GM23338 (cell line): ENCODE measurements around the gene ALOX12. TPM values are rescaled to one million over a fixed set of nuclear protein-coding genes. Genes with fewer than 3 reads are reported as not detected.
"Not testable (repeated sequence)": the region's sequence is repeated elsewhere in the genome, so short reads cannot be mapped to it uniquely, and the experiment has no call there.

ENCODE experiments used
- ATAC-seq: fragments of 200-7000 bp; cut with Tn5 transposase; 3 replicates; pipeline ENCODE4 v1.9.1; 2020
- DNase-seq: peaks from one replicate; pipeline ENCODE4 v3.0.0-alpha.2; 2015; ENCODE audit warnings: low spot score
- H2AFZ ChIP-seq: fragments of 200-600 bp; sonication (generic); 2 replicates; pipeline ENCODE4 v1.8.0; 2016; ENCODE audit warnings: antibody characterized with exemption, mild to moderate bottlenecking, moderate library complexity
- H3F3A ChIP-seq: fragments of 200-600 bp; sonication (generic); replicated peaks from 2 replicates; pipeline ENCODE4 v1.8.0; 2017; ENCODE audit warnings: antibody characterized with exemption, mixed run types, low read depth
- H3K27ac ChIP-seq: fragments of 200-600 bp; sonication (generic); 2 replicates; pipeline ENCODE4 v1.6.1; 2016; ENCODE audit warnings: low read depth
- H3K27me3 ChIP-seq: fragments of 200-600 bp; sonication (generic); 2 replicates; pipeline ENCODE4 v1.8.0; 2016; ENCODE audit warnings: mild to moderate bottlenecking, mixed run types, moderate library complexity; ENCODE audit not compliant: insufficient read depth
- H3K36me3 ChIP-seq: fragments of 200-600 bp; sonication (generic); 2 replicates; pipeline ENCODE4 v1.8.0; 2016; ENCODE audit warnings: mild to moderate bottlenecking; ENCODE audit not compliant: insufficient read depth
- H3K4me1 ChIP-seq: fragments of 200-600 bp; sonication (generic); 2 replicates; pipeline ENCODE4 v1.8.0; 2016; ENCODE audit warnings: mild to moderate bottlenecking, moderate library complexity; ENCODE audit not compliant: insufficient read depth
- H3K4me2 ChIP-seq: fragments of 200-600 bp; sonication (generic); 2 replicates; pipeline ENCODE4 v1.7.1; 2017; ENCODE audit warnings: mixed run types
- H3K4me3 ChIP-seq: fragments of 200-600 bp; sonication (generic); 2 replicates; pipeline ENCODE4 v1.6.1; 2016; ENCODE audit warnings: mixed run types
- H3K79me2 ChIP-seq: fragments of 200-600 bp; sonication (generic); replicated peaks from 2 replicates; pipeline ENCODE4 v1.8.0; 2017; ENCODE audit warnings: mild to moderate bottlenecking; ENCODE audit not compliant: insufficient read depth
- H3K9me2 ChIP-seq: fragments of 200-600 bp; sonication (generic); 2 replicates; pipeline ENCODE4 v1.8.0; 2017; ENCODE audit not compliant: insufficient read depth
- H4K20me1 ChIP-seq: fragments of 200-600 bp; sonication (generic); replicated peaks from 2 replicates; pipeline ENCODE4 v1.8.0; 2017; ENCODE audit warnings: mild to moderate bottlenecking; ENCODE audit not compliant: insufficient read depth
- H3K27ac Mint-ChIP-seq: 2 replicates; pipeline ENCODE4 v1.8.0; 2020; ENCODE audit warnings: inconsistent platforms, mild to moderate bottlenecking, moderate library complexity, mixed read lengths
- H3K27me3 Mint-ChIP-seq: 3 replicates; pipeline ENCODE4 v1.8.0; 2022; ENCODE audit warnings: low read depth, mild to moderate bottlenecking, moderate library complexity, mixed read lengths, inconsistent platforms; ENCODE audit not compliant: insufficient read depth, poor library complexity
- H3K36me3 Mint-ChIP-seq: 3 replicates; pipeline ENCODE4 v1.8.0; 2021; ENCODE audit warnings: low read depth, mild to moderate bottlenecking, inconsistent platforms, moderate library complexity, mixed read lengths
- H3K4me1 Mint-ChIP-seq: 3 replicates; pipeline ENCODE4 v1.8.0; 2020; ENCODE audit warnings: mild to moderate bottlenecking, inconsistent platforms, mixed read lengths
- H3K4me3 Mint-ChIP-seq: 3 replicates; pipeline ENCODE4 v1.8.0; 2021; ENCODE audit warnings: moderate library complexity, mild to moderate bottlenecking, inconsistent platforms, mixed read lengths
- H3K9me3 Mint-ChIP-seq: 3 replicates; pipeline ENCODE4 v1.8.0; 2020; ENCODE audit warnings: moderate library complexity, mild to moderate bottlenecking, inconsistent platforms, mixed read lengths
- CTCF ChIP-seq, 2 experiments: fragments of 200-600 bp in 1 of 2; sonication (generic) in 1 of 2; conservative IDR thresholded peaks; 2 replicates each; pipeline versions ENCODE4 v1.5.1 to v1.6.1; 2016 to 2017; ENCODE audit warnings: antibody characterized with exemption in 2 of 2, low read depth in 2 of 2, mild to moderate bottlenecking in 2 of 2, moderate library complexity in 1 of 2
- ETS1 ChIP-seq: IDR thresholded peaks from 2 replicates; pipeline ENCODE4 v1.6.1; 2016; ENCODE audit warnings: antibody characterized with exemption
- EZH2 ChIP-seq: fragments of 200-600 bp; sonication (generic); IDR thresholded peaks from one replicate; pipeline ENCODE4 v1.8.0; 2017; ENCODE audit warnings: antibody characterized with exemption, mild to moderate bottlenecking, low read depth; ENCODE audit not compliant: unreplicated experiment
- EZH2phosphoT487 ChIP-seq: fragments of 200-600 bp; sonication (generic); IDR thresholded peaks from one replicate; pipeline ENCODE4 v1.8.1; 2018; ENCODE audit warnings: antibody characterized with exemption; ENCODE audit not compliant: unreplicated experiment
- JUNB ChIP-seq: IDR thresholded peaks from one replicate; pipeline ENCODE4 v1.6.1; 2016; ENCODE audit warnings: antibody characterized with exemption; ENCODE audit not compliant: unreplicated experiment
- NANOG ChIP-seq: IDR thresholded peaks from 2 replicates; pipeline ENCODE4 v1.6.1; 2016; ENCODE audit warnings: antibody characterized with exemption, borderline replicate concordance
- REST ChIP-seq: IDR thresholded peaks from one replicate; pipeline ENCODE4 v1.6.1; 2018; ENCODE audit warnings: antibody characterized with exemption; ENCODE audit not compliant: unreplicated experiment
- STAT1 ChIP-seq: IDR thresholded peaks from one replicate; pipeline ENCODE4 v1.6.1; 2016; ENCODE audit warnings: antibody characterized with exemption; ENCODE audit not compliant: unreplicated experiment
- ZNF114 ChIP-seq: fragments of 250-450 bp; sonication (Bioruptor Pico); IDR thresholded peaks from 2 replicates; pipeline ENCODE4 v1.5.0; 2020; ENCODE audit warnings: mild to moderate bottlenecking, moderate library complexity
- ZNF331 ChIP-seq: fragments of 250-450 bp; sonication (Bioruptor Pico); IDR thresholded peaks from 2 replicates; pipeline ENCODE4 v1.5.0; 2020; ENCODE audit warnings: low read depth, mild to moderate bottlenecking, moderate library complexity
- polyA plus RNA-seq: library from polyadenylated mRNA; unstranded; fragments of >200 nt; fragmentation: Nextera tagmentation; extraction: Ambion mirVana; gene quantifications from 2 replicates; pipeline ENCODE4 v1.2.1, GENCODE V29; 2016
- total RNA-seq: library from RNA; depleted of rRNA; stranded (reverse); fragments of >200 nt; shearing (Covaris generic); gene quantifications from 2 replicates; pipeline ENCODE4 v1.2.3, GENCODE V29; 2014
- TF ChIP-seq, protein P1 (sequence below): fragments of 250-450 bp; sonication (Bioruptor Pico); IDR thresholded peaks from 2 replicates; pipeline ENCODE4 v1.5.0; 2020; ENCODE audit warnings: mild to moderate bottlenecking, moderate library complexity

Gene ALOX12
- total and polyA plus RNA-seq, 2 experiments from 2014 or later: 1.2 to 1.8 TPM

DNA sequence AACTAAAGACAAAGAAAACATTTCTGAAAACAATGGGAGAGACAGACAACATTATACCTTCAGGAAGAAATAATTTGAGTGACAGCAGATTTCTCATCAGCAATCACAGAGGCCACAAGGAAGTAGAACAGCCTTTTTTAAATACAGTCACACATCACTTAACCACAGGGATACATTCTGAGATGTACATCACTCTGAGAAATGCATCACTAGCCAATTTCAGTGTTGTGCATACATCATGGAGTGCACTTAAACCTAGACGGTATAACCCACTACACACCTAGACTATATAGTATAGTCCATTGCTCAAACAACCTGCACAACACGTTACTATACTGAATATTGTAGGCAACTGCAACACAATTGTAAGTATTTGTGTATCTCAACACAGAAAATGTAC, 24.9 kb upstream of the ALOX12 start:
- no peaks in the 10 kb centered on the region for H3K4me1 ChIP-seq
- TF ChIP-seq NANOG (no peak), ZNF114 (CRISPR knock-in tag) (no peak), REST (no peak), ZNF331 (CRISPR knock-in tag) (no peak), ETS1 (no peak), JUNB (no peak), CTCF (conservative IDR thresholded peaks at IDR 0.05; ENCODE audit: low read depth in 2 of 2) (no peak), EZH2 (no peak), STAT1 (no peak), EZH2phosphoT487 (no peak)
- TF ChIP-seq, protein P1, sequence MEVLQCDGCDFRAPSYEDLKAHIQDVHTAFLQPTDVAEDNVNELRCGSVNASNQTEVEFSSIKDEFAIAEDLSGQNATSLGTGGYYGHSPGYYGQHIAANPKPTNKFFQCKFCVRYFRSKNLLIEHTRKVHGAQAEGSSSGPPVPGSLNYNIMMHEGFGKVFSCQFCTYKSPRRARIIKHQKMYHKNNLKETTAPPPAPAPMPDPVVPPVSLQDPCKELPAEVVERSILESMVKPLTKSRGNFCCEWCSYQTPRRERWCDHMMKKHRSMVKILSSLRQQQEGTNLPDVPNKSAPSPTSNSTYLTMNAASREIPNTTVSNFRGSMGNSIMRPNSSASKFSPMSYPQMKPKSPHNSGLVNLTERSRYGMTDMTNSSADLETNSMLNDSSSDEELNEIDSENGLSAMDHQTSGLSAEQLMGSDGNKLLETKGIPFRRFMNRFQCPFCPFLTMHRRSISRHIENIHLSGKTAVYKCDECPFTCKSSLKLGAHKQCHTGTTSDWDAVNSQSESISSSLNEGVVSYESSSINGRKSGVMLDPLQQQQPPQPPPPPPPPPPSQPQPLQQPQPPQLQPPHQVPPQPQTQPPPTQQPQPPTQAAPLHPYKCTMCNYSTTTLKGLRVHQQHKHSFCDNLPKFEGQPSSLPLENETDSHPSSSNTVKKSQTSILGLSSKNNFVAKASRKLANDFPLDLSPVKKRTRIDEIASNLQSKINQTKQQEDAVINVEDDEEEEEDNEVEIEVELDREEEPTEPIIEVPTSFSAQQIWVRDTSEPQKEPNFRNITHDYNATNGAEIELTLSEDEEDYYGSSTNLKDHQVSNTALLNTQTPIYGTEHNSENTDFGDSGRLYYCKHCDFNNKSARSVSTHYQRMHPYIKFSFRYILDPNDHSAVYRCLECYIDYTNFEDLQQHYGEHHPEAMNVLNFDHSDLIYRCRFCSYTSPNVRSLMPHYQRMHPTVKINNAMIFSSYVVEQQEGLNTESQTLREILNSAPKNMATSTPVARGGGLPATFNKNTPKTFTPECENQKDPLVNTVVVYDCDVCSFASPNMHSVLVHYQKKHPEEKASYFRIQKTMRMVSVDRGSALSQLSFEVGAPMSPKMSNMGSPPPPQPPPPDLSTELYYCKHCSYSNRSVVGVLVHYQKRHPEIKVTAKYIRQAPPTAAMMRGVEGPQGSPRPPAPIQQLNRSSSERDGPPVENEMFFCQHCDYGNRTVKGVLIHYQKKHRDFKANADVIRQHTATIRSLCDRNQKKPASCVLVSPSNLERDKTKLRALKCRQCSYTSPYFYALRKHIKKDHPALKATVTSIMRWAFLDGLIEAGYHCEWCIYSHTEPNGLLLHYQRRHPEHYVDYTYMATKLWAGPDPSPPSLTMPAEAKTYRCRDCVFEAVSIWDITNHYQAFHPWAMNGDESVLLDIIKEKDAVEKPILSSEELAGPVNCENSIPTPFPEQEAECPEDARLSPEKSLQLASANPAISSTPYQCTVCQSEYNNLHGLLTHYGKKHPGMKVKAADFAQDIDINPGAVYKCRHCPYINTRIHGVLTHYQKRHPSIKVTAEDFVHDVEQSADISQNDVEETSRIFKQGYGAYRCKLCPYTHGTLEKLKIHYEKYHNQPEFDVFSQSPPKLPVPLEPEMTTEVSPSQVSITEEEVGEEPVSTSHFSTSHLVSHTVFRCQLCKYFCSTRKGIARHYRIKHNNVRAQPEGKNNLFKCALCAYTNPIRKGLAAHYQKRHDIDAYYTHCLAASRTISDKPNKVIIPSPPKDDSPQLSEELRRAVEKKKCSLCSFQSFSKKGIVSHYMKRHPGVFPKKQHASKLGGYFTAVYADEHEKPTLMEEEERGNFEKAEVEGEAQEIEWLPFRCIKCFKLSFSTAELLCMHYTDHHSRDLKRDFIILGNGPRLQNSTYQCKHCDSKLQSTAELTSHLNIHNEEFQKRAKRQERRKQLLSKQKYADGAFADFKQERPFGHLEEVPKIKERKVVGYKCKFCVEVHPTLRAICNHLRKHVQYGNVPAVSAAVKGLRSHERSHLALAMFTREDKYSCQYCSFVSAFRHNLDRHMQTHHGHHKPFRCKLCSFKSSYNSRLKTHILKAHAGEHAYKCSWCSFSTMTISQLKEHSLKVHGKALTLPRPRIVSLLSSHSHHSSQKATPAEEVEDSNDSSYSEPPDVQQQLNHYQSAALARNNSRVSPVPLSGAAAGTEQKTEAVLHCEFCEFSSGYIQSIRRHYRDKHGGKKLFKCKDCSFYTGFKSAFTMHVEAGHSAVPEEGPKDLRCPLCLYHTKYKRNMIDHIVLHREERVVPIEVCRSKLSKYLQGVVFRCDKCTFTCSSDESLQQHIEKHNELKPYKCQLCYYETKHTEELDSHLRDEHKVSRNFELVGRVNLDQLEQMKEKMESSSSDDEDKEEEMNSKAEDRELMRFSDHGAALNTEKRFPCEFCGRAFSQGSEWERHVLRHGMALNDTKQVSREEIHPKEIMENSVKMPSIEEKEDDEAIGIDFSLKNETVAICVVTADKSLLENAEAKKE (CRISPR knock-in tag): no peak
- H3K36me3 ChIP-seq: no peaks in the 10 kb centered on the region
- no peaks in the 10 kb centered on the region for H3K27me3 Mint-ChIP-seq
- no peaks in the 10 kb centered on the region for H4K20me1 ChIP-seq
- no peaks in the 10 kb centered on the region for H3K36me3 Mint-ChIP-seq
- H3K9me2 ChIP-seq: no peaks in the 10 kb centered on the region
- H2AFZ ChIP-seq: no peak overlapping the region
- H3K4me2 ChIP-seq: no peak overlapping the region
- DNase-seq: no peak
- H3K27me3 ChIP-seq: no peaks in the 10 kb centered on the region
- no peak overlapping the region for H3K27ac ChIP-seq
- no peaks in the 10 kb centered on the region for H3K79me2 ChIP-seq
- ATAC-seq: no peak
- H3K27ac Mint-ChIP-seq: no peak overlapping the region
- no peaks in the 10 kb centered on the region for H3K4me1 Mint-ChIP-seq
- no peak overlapping the region for H3K4me3 Mint-ChIP-seq
- no peaks in the 10 kb centered on the region for H3K9me3 Mint-ChIP-seq
- H3K4me3 ChIP-seq: no peak overlapping the region
- no peaks in the 10 kb centered on the region for H3F3A ChIP-seq

DNA sequence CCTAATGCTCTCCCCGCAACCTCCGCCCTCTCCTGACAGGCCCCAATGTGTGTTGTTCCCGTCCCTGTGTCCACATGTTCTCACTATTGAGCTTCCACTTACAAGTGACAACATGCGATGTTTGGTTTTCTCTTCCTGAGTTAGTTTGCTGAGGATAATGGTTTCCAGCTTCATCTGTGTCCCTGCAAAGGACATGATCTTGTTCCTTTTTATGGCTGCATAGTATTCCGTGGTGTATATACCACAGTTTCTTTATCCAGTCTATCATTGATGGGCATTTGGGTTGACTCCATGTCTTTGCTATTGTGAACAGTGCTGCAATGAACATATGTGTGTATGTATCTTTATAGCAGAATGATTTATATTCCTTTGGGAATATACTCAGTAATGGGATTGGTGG, 16.4 kb upstream of the ALOX12 start:
- H3K27ac ChIP-seq, H2AFZ ChIP-seq, DNase-seq, H3K4me2 ChIP-seq, ATAC-seq, H3K9me3 Mint-ChIP-seq, H3K9me2 ChIP-seq, H3K27me3 ChIP-seq, H3K27ac Mint-ChIP-seq, H3K4me1 Mint-ChIP-seq, H3K36me3 Mint-ChIP-seq, H4K20me1 ChIP-seq, H3K4me3 Mint-ChIP-seq, H3F3A ChIP-seq, H3K36me3 ChIP-seq, H3K4me1 ChIP-seq, H3K79me2 ChIP-seq, H3K4me3 ChIP-seq: not testable (repeated sequence)
- H3K27me3 Mint-ChIP-seq: peaks cover 12% of the 10 kb centered on the region
